ENCODE results near the gene GMDS.

- TF ChIP-seq CTCF (IDR thresholded peaks at IDR 0.05) (no peak), POLR2A (IDR thresholded peaks at IDR 0.05) (no peak)
Measured at GRCh38 chr6:2254747-2255146, 9.3 kb upstream of the GMDS start.

All from vagina (tissue), 2 donors.